ENCODE data around the gene ENO3.

Gene ENO3

GRCh38 chr17:4950075-4950745, 709 bp upstream of the ENO3 start:
- DNase-seq (ENCODE audit: low read depth, low spot score), result no peak

GRCh38 chr17:4951486-4951885, 567 bp downstream of the ENO3 start:
- no peak for DNase-seq (ENCODE audit: low read depth, low spot score)

GRCh38 chr17:4953451-4953961, 2.6 kb downstream of the ENO3 start:
- no peak for DNase-seq (ENCODE audit: low read depth, low spot score)

- DNase-seq (ENCODE audit: low read depth, low spot score), result no peak
These were observed 4.2 kb downstream of the ENO3 start for GRCh38 chr17:4955091-4955490.

GRCh38 chr17:4956493-4957061, 5.7 kb downstream of the ENO3 start:
- DNase-seq (ENCODE audit: low read depth, low spot score), result no peak

- no peak for DNase-seq (ENCODE audit: low read depth, low spot score)
These were observed 7.2 kb downstream of the ENO3 start for GRCh38 chr17:4958102-4958501.

GRCh38 chr17:4959261-4959965, 8.5 kb downstream of the ENO3 start:
- no peak for DNase-seq (ENCODE audit: low read depth, low spot score)

GRCh38 chr17:4960279-4960922, 9.5 kb downstream of the ENO3 start:
- DNase-seq (ENCODE audit: low read depth, low spot score), result no peak

GRCh38 chr17:4965311-4965986, 14.5 kb downstream of the ENO3 start:
- no peak for DNase-seq (ENCODE audit: low read depth, low spot score)

GRCh38 chr17:4966844-4967538, 16.1 kb downstream of the ENO3 start:
- peak; percentile 85 for DNase-seq (ENCODE audit: low read depth, low spot score)

- peak; percentile 87 for DNase-seq (ENCODE audit: low read depth, low spot score)
These were observed 16.9 kb downstream of the ENO3 start, which contains the start of gene SPAG7 for GRCh38 chr17:4967539-4968485. Gene SPAG7, minus strand, starts transcription at chr17:4967817. Its CDS starts 13 bp downstream, at chr17:4967804.

GRCh38 chr17:4968486-4969046, 17.6 kb downstream of the ENO3 start:
- no peak for DNase-seq (ENCODE audit: low read depth, low spot score)

- no peak for DNase-seq (ENCODE audit: low read depth, low spot score)
These were observed 18.2 kb downstream of the ENO3 start for GRCh38 chr17:4969047-4969550.

GRCh38 chr17:4969551-4970173, 18.7 kb downstream of the ENO3 start:
- no peak for DNase-seq (ENCODE audit: low read depth, low spot score)

- no peak for DNase-seq (ENCODE audit: low read depth, low spot score)
These were observed 19.4 kb downstream of the ENO3 start for GRCh38 chr17:4970273-4970672.

GRCh38 chr17:4971826-4972225, 20.9 kb downstream of the ENO3 start:
- no peak for DNase-seq (ENCODE audit: low read depth, low spot score)

GRCh38 chr17:4972322-4972721, 21.4 kb downstream of the ENO3 start:
- DNase-seq (ENCODE audit: low read depth, low spot score), result no peak

- DNase-seq (ENCODE audit: low read depth, low spot score), result no peak
These were observed 21.8 kb downstream of the ENO3 start for GRCh38 chr17:4972752-4973151.

All from activated CD4-positive, CD25-positive, alpha-beta regulatory T cell treated with anti-CD3 and anti-CD28 coated beads, Interleukin-2, amount 50 U/mL, for 16 hours (primary cell).